Spleen (tissue), 7 donors: ENCODE results near the gene FAM72B.
"Not testable (repeated sequence)": the region's sequence is repeated elsewhere in the genome, so short reads cannot be mapped to it uniquely, and the experiment has no call there.

ENCODE experiments used
- CTCF ChIP-seq, 11 experiments: fragments of 200-600 bp in 7 of 11; fragments of 450-650 bp in 4 of 11; sonication (generic) in 4 of 11; IDR thresholded peaks in 8 of 11; conservative IDR thresholded peaks in 3 of 11; 1 replicate in 7 of 11; 2 replicates in 4 of 11; pipeline versions ENCODE4 v1.4.0 to v1.8.0; 2016 to 2021; ENCODE audit warnings: antibody characterized with exemption in 11 of 11, inconsistent platforms in 4 of 11, mild to moderate bottlenecking in 1 of 11
- POLR2A ChIP-seq, 3 donors: fragments of 450-650 bp; IDR thresholded peaks; one replicate each; pipeline ENCODE4 v1.5.1; 2017; ENCODE audit warnings: antibody characterized with exemption in 3 of 3, mild to moderate bottlenecking in 1 of 3
- POLR2AphosphoS5 ChIP-seq, 3 donors: sonication (generic); formaldehyde crosslinking; IDR thresholded peaks; one replicate each; pipeline ENCODE4 v1.5.1; 2017; ENCODE audit warnings: antibody characterized with exemption in 3 of 3
- donor health status: DM: no; HTN: no; CAD: no; lungs with moderate emphysema.
- donor health status: DM: no; HTN: no; CAD: no.
- donor health status: DM: no; HTN: no; CAD: no.

DNA sequence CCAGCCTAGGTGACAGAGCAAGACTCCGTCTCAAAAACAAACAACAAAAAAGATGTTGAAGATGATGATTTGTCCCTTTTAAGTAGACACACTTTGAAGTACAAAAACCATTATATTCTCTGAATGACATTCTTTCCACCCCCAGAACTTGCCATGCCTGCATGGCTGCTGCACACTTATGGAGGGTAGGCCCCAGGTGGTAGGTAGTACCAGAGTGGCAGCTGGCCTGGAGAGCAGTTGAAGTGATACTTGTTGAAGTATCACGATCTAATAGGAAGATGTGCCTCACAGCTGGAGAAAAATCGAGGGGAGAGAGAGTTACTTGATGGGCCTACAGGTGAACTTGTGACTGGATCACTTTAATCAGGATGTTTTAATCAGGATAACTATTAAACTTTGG lies 15.6 kb upstream of the FAM72B start:
- TF ChIP-seq CTCF (IDR thresholded peaks at IDR 0.05 in 8 of 11, conservative IDR thresholded peaks at IDR 0.05 in 3 of 11); POLR2AphosphoS5 (IDR thresholded peaks at IDR 0.05); POLR2A (IDR thresholded peaks at IDR 0.05): not testable (repeated sequence)
